Natural killer cell (primary cell): ENCODE results near the gene SLC18A3. TPM values are rescaled to one million over a fixed set of nuclear protein-coding genes. Genes with fewer than 3 reads are reported as not detected.

Source experiments
- ATAC-seq, 3 donors: fragments of 150-1000 bp in 2 of 3; fragments of 200-7000 bp in 1 of 3; cut with Tn5 transposase; 1 replicate in 1 of 3; 2 replicates in 2 of 3; pipeline ENCODE4 v1.10.0; 2021; ENCODE audit warnings: mild to moderate bottlenecking in 2 of 3, moderate library complexity in 2 of 3
- DNase-seq, 2 donors: peaks; one replicate each; pipeline versions ENCODE4 v3.0.0 to v3.0.0-alpha.2; 2013 to 2021; ENCODE audit warnings: mixed read lengths in 1 of 2
- H3K27ac ChIP-seq: one replicate; pipeline ENCODE4 v1.5.1; 2013; ENCODE audit warnings: mild to moderate bottlenecking, low read length
- H3K27me3 ChIP-seq: one replicate; pipeline ENCODE4 v1.6.1; 2013; ENCODE audit warnings: low read length; ENCODE audit not compliant: control insufficient read depth, insufficient read depth
- H3K36me3 ChIP-seq: one replicate; pipeline ENCODE4 v1.6.1; 2013; ENCODE audit warnings: low read length; ENCODE audit not compliant: control insufficient read depth, insufficient read depth
- H3K4me1 ChIP-seq: one replicate; pipeline ENCODE4 v1.6.1; 2013; ENCODE audit warnings: low read length; ENCODE audit not compliant: control insufficient read depth, insufficient read depth
- H3K4me3 ChIP-seq: one replicate; pipeline ENCODE4 v1.5.1; 2013; ENCODE audit warnings: low read length
- H3K9me3 ChIP-seq: one replicate; pipeline ENCODE4 v1.6.1; 2013; ENCODE audit warnings: low read length; ENCODE audit not compliant: control insufficient read depth, insufficient read depth
- H3K27ac Mint-ChIP-seq, 2 donors: one replicate each; pipeline ENCODE4 v1.8.0; 2022; ENCODE audit warnings: mild to moderate bottlenecking in 2 of 2, mixed read lengths in 2 of 2, moderate library complexity in 1 of 2
- H3K27me3 Mint-ChIP-seq, 2 donors: one replicate each; pipeline ENCODE4 v1.8.0; 2022; ENCODE audit warnings: low read depth in 2 of 2, mixed read lengths in 2 of 2
- H3K36me3 Mint-ChIP-seq: one replicate; pipeline ENCODE4 v1.8.0; 2022; ENCODE audit warnings: mixed read lengths
- H3K4me1 Mint-ChIP-seq, 2 donors: one replicate each; pipeline ENCODE4 v1.8.0; 2022; ENCODE audit warnings: mixed read lengths in 2 of 2
- H3K4me3 Mint-ChIP-seq: one replicate; pipeline ENCODE4 v1.8.0; 2022; ENCODE audit warnings: mild to moderate bottlenecking, moderate library complexity, mixed read lengths
- H3K9me3 Mint-ChIP-seq, 2 donors: one replicate each; pipeline ENCODE4 v1.8.0; 2022; ENCODE audit warnings: mixed read lengths in 2 of 2
- WGBS: methylation state at CpG from one replicate; pipeline ENCODE4 v1.1.7; 2013; ENCODE audit warnings: missing lambda C conversion rate; ENCODE audit not compliant: insufficient coverage; 5-methylcytosine and 5-hydroxymethylcytosine counted together
- intact Hi-C: fragments of 100-400 bp; cut with micrococcal nuclease; formaldehyde crosslinking; loops from one replicate; pipeline ENCODE4 v1.14.2; 2022
- total RNA-seq, 4 donors: library from RNA; stranded (reverse); fragments of 120-200 nt in 1 of 4; gene quantifications; one replicate each; pipeline versions ENCODE4 v1.2.3 to v1.2.4, GENCODE V29; 2013 to 2022
- TF ChIP-seq, protein P1 (sequence below): fragments of 200-600 bp; IDR thresholded peaks from one replicate; pipeline ENCODE4 v1.8.0; 2022; ENCODE audit warnings: antibody characterized with exemption

SLC18A3 gene
- total RNA-seq, 3 donors from 2014 or later (not counting 1 experiment from before 2014, with no cell fraction given): not detected

DNA sequence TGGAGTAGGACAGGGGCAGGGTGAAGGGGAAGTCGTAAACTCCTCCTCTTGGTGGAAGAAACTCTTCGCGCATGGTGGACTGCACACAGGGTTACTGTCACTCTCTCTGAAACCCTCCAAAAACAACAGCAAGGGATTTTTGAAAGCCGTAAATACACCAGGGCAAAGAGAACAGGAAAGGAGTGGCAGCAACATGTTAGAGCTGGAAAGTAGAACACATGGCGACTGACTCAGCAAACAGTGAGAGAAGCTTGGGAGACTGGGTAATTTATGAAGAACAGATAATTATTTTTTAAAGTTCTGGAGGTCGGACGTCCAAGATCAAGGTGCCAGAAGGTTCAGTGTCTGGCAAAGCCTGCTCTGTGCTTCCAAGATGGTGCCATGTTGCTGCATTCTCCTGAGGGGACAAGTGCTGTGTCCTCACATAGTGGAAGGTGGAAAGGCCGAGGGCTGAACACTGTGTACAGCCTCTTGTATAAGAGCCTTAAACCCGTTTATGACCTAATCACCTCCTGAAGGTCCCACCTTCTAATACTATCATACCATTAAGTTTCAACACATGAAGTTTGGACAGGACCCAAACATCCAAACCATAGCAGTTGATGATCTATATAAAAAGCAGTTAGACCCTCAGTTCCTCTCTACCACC is 46.9 kb downstream of the SLC18A3 start:
- Histone ChIP-seq H3K4me1 (peaks cover 9% of the 10 kb centered on the region), H3K9me3 (no peaks in the 10 kb centered on the region), H3K36me3 (no peaks in the 10 kb centered on the region), H3K27ac (no peak overlapping the region), H3K27me3 (peaks cover 2% of the 10 kb centered on the region), H3K4me3 (no peak overlapping the region)
- H3K27me3 Mint-ChIP-seq: peaks cover 13 to 33% of the 10 kb centered on the region in 2 donors
- no peaks in the 10 kb centered on the region for H3K4me1 Mint-ChIP-seq
- ATAC-seq (no peak), DNase-seq (no peak)
- H3K4me3 Mint-ChIP-seq: no peak overlapping the region
- peaks cover 5 to 11% of the 10 kb centered on the region in 2 donors for H3K9me3 Mint-ChIP-seq
- TF ChIP-seq, protein P1, sequence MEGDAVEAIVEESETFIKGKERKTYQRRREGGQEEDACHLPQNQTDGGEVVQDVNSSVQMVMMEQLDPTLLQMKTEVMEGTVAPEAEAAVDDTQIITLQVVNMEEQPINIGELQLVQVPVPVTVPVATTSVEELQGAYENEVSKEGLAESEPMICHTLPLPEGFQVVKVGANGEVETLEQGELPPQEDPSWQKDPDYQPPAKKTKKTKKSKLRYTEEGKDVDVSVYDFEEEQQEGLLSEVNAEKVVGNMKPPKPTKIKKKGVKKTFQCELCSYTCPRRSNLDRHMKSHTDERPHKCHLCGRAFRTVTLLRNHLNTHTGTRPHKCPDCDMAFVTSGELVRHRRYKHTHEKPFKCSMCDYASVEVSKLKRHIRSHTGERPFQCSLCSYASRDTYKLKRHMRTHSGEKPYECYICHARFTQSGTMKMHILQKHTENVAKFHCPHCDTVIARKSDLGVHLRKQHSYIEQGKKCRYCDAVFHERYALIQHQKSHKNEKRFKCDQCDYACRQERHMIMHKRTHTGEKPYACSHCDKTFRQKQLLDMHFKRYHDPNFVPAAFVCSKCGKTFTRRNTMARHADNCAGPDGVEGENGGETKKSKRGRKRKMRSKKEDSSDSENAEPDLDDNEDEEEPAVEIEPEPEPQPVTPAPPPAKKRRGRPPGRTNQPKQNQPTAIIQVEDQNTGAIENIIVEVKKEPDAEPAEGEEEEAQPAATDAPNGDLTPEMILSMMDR: no peak
- 77% methylated on average over 9 of the region's 9 CpGs for WGBS
- no peak overlapping the region for H3K27ac Mint-ChIP-seq
- peaks cover 16% of the 10 kb centered on the region for H3K36me3 Mint-ChIP-seq
- intact Hi-C loops: no loop called here

DNA sequence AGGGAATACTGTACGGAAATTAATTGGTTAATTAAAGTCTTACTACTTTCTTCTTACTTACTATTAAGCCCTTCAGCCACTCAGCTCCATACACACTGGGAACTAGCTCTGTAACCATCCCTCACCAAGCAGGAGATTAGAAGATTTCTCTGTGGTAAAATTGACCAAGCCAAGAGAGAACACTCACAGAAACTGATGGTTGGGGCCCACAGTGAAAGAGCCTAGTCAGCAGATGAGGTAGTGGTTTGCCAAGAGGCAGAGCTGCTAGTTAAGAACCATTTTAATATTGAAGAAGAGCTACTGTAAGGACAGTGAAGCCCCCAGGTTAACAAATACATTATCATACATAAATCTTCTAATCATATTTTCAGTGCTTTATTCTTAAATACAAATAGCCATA is 47.5 kb downstream of the SLC18A3 start:
- WGBS: 100% methylated on average over 1 of the region's 1 CpG
- DNase-seq (no peak), ATAC-seq (no peak)
- TF ChIP-seq, protein P1: no peak
- Histone ChIP-seq H3K27ac (no peak overlapping the region), H3K9me3 (no peaks in the 10 kb centered on the region), H3K36me3 (no peaks in the 10 kb centered on the region), H3K4me1 (peaks cover 9% of the 10 kb centered on the region), H3K27me3 (peaks cover 2% of the 10 kb centered on the region), H3K4me3 (no peak overlapping the region)
- Mint-ChIP-seq H3K4me1 (no peaks in the 10 kb centered on the region), H3K27me3 (peaks cover 10 to 33% of the 10 kb centered on the region in 2 donors), H3K9me3 (peaks cover 5 to 11% of the 10 kb centered on the region in 2 donors), H3K27ac (no peak overlapping the region), H3K36me3 (peaks cover 16% of the 10 kb centered on the region), H3K4me3 (no peak overlapping the region)
- intact Hi-C loops: no loop called here

DNA sequence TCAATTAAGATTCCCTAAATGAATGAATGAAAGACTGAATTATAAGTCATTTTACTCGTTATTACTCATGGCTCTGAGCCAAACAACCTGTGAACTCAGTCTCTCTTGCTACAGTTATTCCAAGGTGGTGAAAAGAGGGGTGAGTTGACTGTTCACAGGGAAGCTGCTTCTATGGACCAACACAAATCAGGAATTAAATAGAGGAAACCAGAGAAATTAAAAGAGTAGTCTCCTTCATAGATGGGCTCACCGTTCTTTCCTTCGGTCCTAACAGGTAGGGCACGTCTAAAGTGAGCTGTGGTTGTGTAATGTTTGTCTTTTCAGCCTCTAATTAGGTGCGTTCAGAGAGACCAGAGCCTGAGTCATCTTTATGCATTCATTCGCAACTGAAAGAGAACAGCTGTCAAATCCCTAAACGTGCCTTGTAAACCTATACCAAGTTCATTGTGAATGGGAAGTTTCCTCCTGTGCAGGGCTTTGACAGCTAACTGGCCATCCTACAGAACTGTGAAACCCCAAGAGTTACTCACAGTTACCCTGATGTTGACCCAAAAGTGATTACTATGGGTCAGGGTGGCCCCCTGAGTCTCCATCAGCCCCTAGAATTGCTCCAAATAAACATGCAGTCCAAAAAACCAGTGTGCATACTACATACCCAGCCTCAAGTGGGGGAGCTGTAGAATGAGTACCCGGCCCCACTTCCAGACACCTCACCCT is 51.2 kb downstream of the SLC18A3 start:
- 63% methylated on average over 7 of the region's 8 CpGs for WGBS
- no peaks in the 10 kb centered on the region for H3K4me1 Mint-ChIP-seq

More for the DNA sequence above, 51.2 kb downstream of the SLC18A3 start:
- H3K4me3 Mint-ChIP-seq: no peak overlapping the region
- no peaks in the 10 kb centered on the region for H3K36me3 ChIP-seq
- H3K27ac Mint-ChIP-seq: no peak overlapping the region
- peaks cover 16% of the 10 kb centered on the region for H3K36me3 Mint-ChIP-seq
- DNase-seq: no peak
- peaks cover 9 to 25% of the 10 kb centered on the region in 2 donors for H3K27me3 Mint-ChIP-seq
- H3K27ac ChIP-seq: no peak overlapping the region
- TF ChIP-seq, protein P1: no peak
- ATAC-seq: no peak
- intact Hi-C loops: no loop called here
- no peaks in the 10 kb centered on the region for H3K9me3 ChIP-seq
- peaks cover 5 to 11% of the 10 kb centered on the region in 2 donors for H3K9me3 Mint-ChIP-seq
- H3K4me1 ChIP-seq: no peaks in the 10 kb centered on the region
- H3K27me3 ChIP-seq: no peaks in the 10 kb centered on the region
- no peak overlapping the region for H3K4me3 ChIP-seq

Other genes with a start within 250 kb of the SLC18A3 start
- not detected for gene DRGX, start 214.2 kb upstream of the SLC18A3 start, total RNA-seq
- gene ERCC6, start 71.2 kb upstream of the SLC18A3 start, total RNA-seq: 10 to 100 TPM; 36.4 to 54.6 (median 52.6) TPM
- not detected for gene CHAT, start 3.7 kb downstream of the SLC18A3 start, total RNA-seq
- not detected for gene C10orf53, start 69.3 kb downstream of the SLC18A3 start, total RNA-seq
- gene OGDHL, start 152.0 kb downstream of the SLC18A3 start, total RNA-seq: not detected